ENCODE measurements around the gene WWOX.

DNA sequence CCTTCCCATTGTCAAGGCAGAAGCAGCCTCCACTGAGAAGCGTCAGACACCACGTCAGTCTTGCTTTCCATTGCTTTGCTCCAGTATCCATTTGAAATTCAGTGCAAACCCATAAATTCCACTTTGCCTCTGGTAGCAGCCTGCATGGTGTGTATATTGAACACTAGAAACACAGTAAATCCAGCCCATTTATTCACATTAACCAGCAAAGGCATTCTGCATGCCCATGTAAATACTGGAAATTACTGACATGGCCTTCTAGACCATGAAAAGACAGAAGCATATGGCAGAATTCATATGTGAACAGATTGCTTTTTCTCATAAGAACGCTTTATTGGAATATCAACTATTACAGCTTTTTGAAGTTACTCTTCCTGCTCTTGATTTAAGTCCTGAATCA lies 595.0 kb downstream of the WWOX start:
- TF ChIP-seq, protein P1, sequence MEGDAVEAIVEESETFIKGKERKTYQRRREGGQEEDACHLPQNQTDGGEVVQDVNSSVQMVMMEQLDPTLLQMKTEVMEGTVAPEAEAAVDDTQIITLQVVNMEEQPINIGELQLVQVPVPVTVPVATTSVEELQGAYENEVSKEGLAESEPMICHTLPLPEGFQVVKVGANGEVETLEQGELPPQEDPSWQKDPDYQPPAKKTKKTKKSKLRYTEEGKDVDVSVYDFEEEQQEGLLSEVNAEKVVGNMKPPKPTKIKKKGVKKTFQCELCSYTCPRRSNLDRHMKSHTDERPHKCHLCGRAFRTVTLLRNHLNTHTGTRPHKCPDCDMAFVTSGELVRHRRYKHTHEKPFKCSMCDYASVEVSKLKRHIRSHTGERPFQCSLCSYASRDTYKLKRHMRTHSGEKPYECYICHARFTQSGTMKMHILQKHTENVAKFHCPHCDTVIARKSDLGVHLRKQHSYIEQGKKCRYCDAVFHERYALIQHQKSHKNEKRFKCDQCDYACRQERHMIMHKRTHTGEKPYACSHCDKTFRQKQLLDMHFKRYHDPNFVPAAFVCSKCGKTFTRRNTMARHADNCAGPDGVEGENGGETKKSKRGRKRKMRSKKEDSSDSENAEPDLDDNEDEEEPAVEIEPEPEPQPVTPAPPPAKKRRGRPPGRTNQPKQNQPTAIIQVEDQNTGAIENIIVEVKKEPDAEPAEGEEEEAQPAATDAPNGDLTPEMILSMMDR (conservative IDR thresholded peaks at IDR 0.05 in 1 of 2, IDR thresholded peaks at IDR 0.05 in 1 of 2; ENCODE audit: extremely low read depth in 1 of 2, insufficient read depth in 1 of 2, low read depth in 1 of 2, low read length in 2 of 2): no peak
- TF ChIP-seq EZH2 (IDR thresholded peaks at IDR 0.05; ENCODE audit: borderline replicate concordance, low read length): no peak

Data from mammary epithelial cell (primary cell).